Measurements from ENCODE around the gene BCAS3. TPM values are rescaled to one million over a fixed set of nuclear protein-coding genes. Genes with fewer than 3 reads are reported as not detected.

BCAS3 gene
- polyA plus RNA-seq, 1 donor from 2014 or later: 21.6 TPM

DNA sequence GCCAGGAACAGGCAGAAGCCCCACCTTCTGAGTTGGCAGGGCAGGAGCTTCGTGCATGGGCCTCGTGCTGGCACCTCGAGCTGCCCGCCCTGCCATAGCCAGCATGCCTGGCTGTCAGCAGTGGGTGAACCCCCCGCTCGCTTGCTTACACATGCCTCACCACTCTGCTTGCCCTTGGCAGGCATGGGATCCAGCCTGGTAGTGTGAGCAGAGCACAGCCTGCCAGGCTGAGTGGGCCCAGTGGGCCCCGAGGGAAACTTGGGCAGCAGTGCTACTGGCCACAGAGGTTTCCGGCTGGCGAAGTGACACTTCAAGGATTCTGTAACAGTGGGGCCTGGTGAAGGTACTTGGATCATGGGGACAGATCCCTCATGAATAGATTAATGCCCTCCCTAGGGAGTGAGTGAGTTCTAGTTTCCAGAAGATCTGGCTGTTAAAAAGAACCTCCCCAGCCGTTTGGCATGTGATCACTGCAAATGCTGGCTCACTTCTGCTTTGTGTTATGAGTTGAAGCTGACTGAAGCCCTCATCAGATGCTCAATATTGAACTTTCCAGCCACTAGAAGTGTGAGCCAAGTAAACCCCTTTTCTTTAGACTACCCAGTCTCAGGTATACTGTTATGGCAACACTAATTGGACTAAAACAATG is 114.7 kb downstream of the BCAS3 start:
- H3F3A ChIP-seq (ENCODE audit: insufficient read depth, low read length, poor library complexity, severe bottlenecking): no peaks in the 10 kb centered on the region
- H2AFZ ChIP-seq (ENCODE audit: low read depth, low read length): no peak overlapping the region
- H3K9ac ChIP-seq (ENCODE audit: low read length): no peak overlapping the region
- H4K20me1 ChIP-seq (ENCODE audit: insufficient read depth): no peaks in the 10 kb centered on the region
- no peak overlapping the region for H3K4me2 ChIP-seq (ENCODE audit: low read length)
- no peaks in the 10 kb centered on the region for H3K79me2 ChIP-seq (replicated peaks; ENCODE audit: insufficient read depth, low read length)
- no peak for TF ChIP-seq RAD21 (conservative IDR thresholded peaks at IDR 0.05)
- no peaks in the 10 kb centered on the region for H3K36me3 ChIP-seq (ENCODE audit: insufficient read depth, low read length)
- no peaks in the 10 kb centered on the region for H3K27me3 ChIP-seq (ENCODE audit: insufficient read depth, low read depth, low read length)
- H3K27ac ChIP-seq (ENCODE audit: low read length): no peak overlapping the region
- no peak overlapping the region for H3K4me3 ChIP-seq (ENCODE audit: low read length)
- no peaks in the 10 kb centered on the region for H3K9me3 ChIP-seq (ENCODE audit: low read length)
- H3K9me2 ChIP-seq (ENCODE audit: insufficient read depth, low read length): no peaks in the 10 kb centered on the region

DNA sequence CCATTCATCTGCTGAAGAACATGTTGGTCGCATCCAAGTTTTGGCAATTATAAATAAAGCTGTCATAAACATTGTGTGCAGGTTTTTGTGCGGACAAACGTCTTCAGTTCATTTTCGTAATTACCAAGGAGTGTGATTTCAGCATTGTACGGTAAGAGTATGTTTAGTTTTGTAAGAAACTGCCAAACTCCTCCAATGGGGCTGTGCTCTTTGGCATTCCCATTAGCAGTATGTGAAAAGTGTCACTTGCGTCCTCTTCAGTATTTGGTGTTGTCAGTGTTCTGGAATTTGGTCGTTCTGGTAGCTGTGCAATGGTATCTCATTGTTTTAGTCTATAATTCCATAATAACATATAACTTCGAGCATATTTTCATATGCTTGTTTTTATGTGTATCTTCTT is 120.9 kb downstream of the BCAS3 start:
- TF ChIP-seq, protein P1, sequence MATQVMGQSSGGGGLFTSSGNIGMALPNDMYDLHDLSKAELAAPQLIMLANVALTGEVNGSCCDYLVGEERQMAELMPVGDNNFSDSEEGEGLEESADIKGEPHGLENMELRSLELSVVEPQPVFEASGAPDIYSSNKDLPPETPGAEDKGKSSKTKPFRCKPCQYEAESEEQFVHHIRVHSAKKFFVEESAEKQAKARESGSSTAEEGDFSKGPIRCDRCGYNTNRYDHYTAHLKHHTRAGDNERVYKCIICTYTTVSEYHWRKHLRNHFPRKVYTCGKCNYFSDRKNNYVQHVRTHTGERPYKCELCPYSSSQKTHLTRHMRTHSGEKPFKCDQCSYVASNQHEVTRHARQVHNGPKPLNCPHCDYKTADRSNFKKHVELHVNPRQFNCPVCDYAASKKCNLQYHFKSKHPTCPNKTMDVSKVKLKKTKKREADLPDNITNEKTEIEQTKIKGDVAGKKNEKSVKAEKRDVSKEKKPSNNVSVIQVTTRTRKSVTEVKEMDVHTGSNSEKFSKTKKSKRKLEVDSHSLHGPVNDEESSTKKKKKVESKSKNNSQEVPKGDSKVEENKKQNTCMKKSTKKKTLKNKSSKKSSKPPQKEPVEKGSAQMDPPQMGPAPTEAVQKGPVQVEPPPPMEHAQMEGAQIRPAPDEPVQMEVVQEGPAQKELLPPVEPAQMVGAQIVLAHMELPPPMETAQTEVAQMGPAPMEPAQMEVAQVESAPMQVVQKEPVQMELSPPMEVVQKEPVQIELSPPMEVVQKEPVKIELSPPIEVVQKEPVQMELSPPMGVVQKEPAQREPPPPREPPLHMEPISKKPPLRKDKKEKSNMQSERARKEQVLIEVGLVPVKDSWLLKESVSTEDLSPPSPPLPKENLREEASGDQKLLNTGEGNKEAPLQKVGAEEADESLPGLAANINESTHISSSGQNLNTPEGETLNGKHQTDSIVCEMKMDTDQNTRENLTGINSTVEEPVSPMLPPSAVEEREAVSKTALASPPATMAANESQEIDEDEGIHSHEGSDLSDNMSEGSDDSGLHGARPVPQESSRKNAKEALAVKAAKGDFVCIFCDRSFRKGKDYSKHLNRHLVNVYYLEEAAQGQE (IDR thresholded peaks at IDR 0.05; ENCODE audit: borderline replicate concordance): no peak
- TF ChIP-seq, protein P2, sequence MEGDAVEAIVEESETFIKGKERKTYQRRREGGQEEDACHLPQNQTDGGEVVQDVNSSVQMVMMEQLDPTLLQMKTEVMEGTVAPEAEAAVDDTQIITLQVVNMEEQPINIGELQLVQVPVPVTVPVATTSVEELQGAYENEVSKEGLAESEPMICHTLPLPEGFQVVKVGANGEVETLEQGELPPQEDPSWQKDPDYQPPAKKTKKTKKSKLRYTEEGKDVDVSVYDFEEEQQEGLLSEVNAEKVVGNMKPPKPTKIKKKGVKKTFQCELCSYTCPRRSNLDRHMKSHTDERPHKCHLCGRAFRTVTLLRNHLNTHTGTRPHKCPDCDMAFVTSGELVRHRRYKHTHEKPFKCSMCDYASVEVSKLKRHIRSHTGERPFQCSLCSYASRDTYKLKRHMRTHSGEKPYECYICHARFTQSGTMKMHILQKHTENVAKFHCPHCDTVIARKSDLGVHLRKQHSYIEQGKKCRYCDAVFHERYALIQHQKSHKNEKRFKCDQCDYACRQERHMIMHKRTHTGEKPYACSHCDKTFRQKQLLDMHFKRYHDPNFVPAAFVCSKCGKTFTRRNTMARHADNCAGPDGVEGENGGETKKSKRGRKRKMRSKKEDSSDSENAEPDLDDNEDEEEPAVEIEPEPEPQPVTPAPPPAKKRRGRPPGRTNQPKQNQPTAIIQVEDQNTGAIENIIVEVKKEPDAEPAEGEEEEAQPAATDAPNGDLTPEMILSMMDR (IDR thresholded peaks at IDR 0.05; ENCODE audit: poor library complexity, severe bottlenecking): no peak
- TF ChIP-seq RAD21 (conservative IDR thresholded peaks at IDR 0.05): no peak
- Histone ChIP-seq H3K36me3 (ENCODE audit: insufficient read depth, low read length) (no peaks in the 10 kb centered on the region), H3K4me3 (ENCODE audit: low read length) (no peak overlapping the region), H3K27me3 (ENCODE audit: insufficient read depth, low read depth, low read length) (no peaks in the 10 kb centered on the region), H3F3A (ENCODE audit: insufficient read depth, low read length, poor library complexity, severe bottlenecking) (no peaks in the 10 kb centered on the region), H3K9ac (ENCODE audit: low read length) (no peak overlapping the region), H3K9me3 (ENCODE audit: low read length) (no peaks in the 10 kb centered on the region), H3K9me2 (ENCODE audit: insufficient read depth, low read length) (no peaks in the 10 kb centered on the region), H2AFZ (ENCODE audit: low read depth, low read length) (no peak overlapping the region), H4K20me1 (ENCODE audit: insufficient read depth) (no peaks in the 10 kb centered on the region), H3K79me2 (replicated peaks; ENCODE audit: insufficient read depth, low read length) (no peaks in the 10 kb centered on the region), H3K4me2 (ENCODE audit: low read length) (no peak overlapping the region), H3K27ac (ENCODE audit: low read length) (no peak overlapping the region)

DNA sequence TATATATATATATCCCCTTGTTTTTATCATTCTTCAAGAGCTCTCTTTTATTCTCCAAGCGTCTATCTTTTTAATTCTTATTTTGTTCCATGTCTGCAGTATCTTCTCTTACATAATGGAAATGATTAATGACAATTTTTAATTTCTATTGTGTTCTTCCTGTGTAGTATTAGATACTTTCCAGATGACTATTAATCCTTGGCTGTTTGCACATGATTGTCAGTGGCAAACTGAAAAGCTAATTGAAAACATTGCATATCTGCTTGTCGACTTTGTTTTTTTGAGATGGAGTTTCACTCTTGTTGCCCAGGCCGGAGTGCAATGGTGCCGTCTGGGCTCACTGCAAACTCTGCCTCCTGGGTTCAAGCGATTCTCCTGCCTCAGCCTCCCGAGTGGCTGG is 124.7 kb downstream of the BCAS3 start:
- Histone ChIP-seq H3K36me3 (ENCODE audit: insufficient read depth, low read length) (no peaks in the 10 kb centered on the region), H3K9me2 (ENCODE audit: insufficient read depth, low read length) (no peaks in the 10 kb centered on the region), H3F3A (ENCODE audit: insufficient read depth, low read length, poor library complexity, severe bottlenecking) (no peaks in the 10 kb centered on the region), H3K4me2 (ENCODE audit: low read length) (no peak overlapping the region), H3K9me3 (ENCODE audit: low read length) (no peaks in the 10 kb centered on the region), H3K9ac (ENCODE audit: low read length) (no peak overlapping the region), H4K20me1 (ENCODE audit: insufficient read depth) (no peaks in the 10 kb centered on the region), H3K27ac (ENCODE audit: low read length) (no peak overlapping the region), H3K4me3 (ENCODE audit: low read length) (no peak overlapping the region), H3K27me3 (ENCODE audit: insufficient read depth, low read depth, low read length) (no peaks in the 10 kb centered on the region), H3K79me2 (replicated peaks; ENCODE audit: insufficient read depth, low read length) (no peaks in the 10 kb centered on the region), H2AFZ (ENCODE audit: low read depth, low read length) (no peak overlapping the region)
- TF ChIP-seq EP300 (conservative IDR thresholded peaks at IDR 0.05; ENCODE audit: poor library complexity, severe bottlenecking) (no peak), EZH2 (IDR thresholded peaks at IDR 0.05; ENCODE audit: borderline replicate concordance, insufficient read depth, low read length, poor library complexity, severe bottlenecking) (no peak), SMC3 (conservative IDR thresholded peaks at IDR 0.05; ENCODE audit: poor library complexity) (no peak), POLR2AphosphoS5 (IDR thresholded peaks at IDR 0.05) (no peak), RAD21 (conservative IDR thresholded peaks at IDR 0.05) (no peak), TAF1 (IDR thresholded peaks at IDR 0.05; ENCODE audit: low read depth) (no peak), MXI1 (conservative IDR thresholded peaks at IDR 0.05; ENCODE audit: poor library complexity, severe bottlenecking) (no peak)
- TF ChIP-seq, protein P2 (IDR thresholded peaks at IDR 0.05; ENCODE audit: poor library complexity, severe bottlenecking): no peak
- TF ChIP-seq, protein P1 (IDR thresholded peaks at IDR 0.05; ENCODE audit: borderline replicate concordance): no peak
